SK-N-MC (cell line): ENCODE data around the gene TCF3.
"Not testable (repeated sequence)": the region's sequence is repeated elsewhere in the genome, so short reads cannot be mapped to it uniquely, and the experiment has no call there.

Experiments
- DNase-seq: peaks from one replicate; pipeline ENCODE4 v3.0.0-alpha.2; 2011; ENCODE audit warnings: low read depth, low spot score
- H3K27ac ChIP-seq: fragments of 200-600 bp; sonication (generic); 2 replicates; pipeline ENCODE4 v1.5.1; 2016; ENCODE audit warnings: mixed run types
- H3K36me3 ChIP-seq: fragments of 200-600 bp; sonication (generic); 2 replicates; pipeline ENCODE4 v1.6.1; 2017; ENCODE audit warnings: antibody characterized with exemption, low read length, mixed read lengths; ENCODE audit not compliant: insufficient read depth
- H3K4me3 ChIP-seq: fragments of 200-600 bp; sonication (generic); 2 replicates; pipeline ENCODE4 v1.5.1; 2016
- H3K9ac ChIP-seq: fragments of 200-600 bp; sonication (generic); 2 replicates; pipeline ENCODE4 v1.8.0; 2017; ENCODE audit warnings: mixed run types, mixed read lengths; ENCODE audit not compliant: insufficient read length
- H3K9me3 ChIP-seq: fragments of 200-600 bp; sonication (generic); 2 replicates; pipeline ENCODE4 v1.6.1; 2017; ENCODE audit warnings: low read depth, mild to moderate bottlenecking, antibody characterized with exemption, low read length, moderate library complexity, mixed read lengths
- EZH2 ChIP-seq: fragments of 200-600 bp; sonication (generic); IDR thresholded peaks from one replicate; pipeline ENCODE4 v1.6.1; 2017; ENCODE audit warnings: antibody characterized with exemption
- FOXP2 ChIP-seq: optimal IDR thresholded peaks from 2 replicates; pipeline ENCODE3; 2011; ENCODE audit warnings: mild to moderate bottlenecking, moderate library complexity; ENCODE audit not compliant: insufficient read depth; ENCODE audit errors: extremely low read length, control extremely low read depth
- POLR2AphosphoS5 ChIP-seq: IDR thresholded peaks from 2 replicates; pipeline ENCODE4 v1.6.1; 2012; ENCODE audit warnings: mild to moderate bottlenecking, low read depth, low read length, borderline replicate concordance

TCF3 gene

DNA sequence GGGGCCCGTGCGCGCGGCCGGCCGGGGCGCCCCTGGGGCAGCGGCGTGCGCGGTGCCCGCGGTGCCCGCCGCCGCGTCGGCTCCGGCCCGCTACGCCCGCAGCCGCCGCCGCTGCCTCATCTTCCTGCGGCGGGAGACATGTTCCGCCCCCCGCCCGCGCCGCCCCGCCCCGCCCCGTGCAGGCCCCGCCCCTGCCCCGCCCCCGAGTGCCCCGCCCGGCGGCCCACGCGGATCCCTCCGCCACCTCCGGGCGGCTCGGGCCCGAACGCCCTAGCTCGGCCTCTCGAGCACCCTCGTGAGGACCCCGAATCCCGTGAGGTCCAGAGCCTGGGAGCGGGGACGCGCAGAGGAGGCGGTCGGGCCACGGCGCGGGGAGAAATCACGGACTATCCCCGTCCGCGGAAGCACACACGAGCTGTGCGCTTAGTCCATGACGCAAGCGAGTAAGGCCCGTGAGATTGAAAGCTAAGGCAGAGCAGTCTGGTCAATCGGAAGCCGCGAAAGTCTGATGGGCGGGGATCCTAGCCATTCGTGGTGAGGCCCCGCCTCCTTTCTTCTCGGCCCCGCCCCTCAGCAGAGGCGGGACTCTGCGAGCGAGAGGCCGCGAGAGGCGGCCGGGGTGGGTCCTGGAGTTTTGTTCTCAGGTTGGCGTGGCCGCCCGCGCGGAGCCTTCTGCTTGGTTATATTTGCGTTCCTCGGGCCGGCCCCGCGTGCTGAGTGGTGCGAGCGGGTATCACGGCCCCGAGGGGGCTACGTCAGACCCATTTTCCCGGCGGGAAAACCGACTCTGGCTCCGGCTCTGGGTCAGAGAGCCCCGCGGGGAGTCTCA is at the start of gene TCF3:
Gene TCF3, minus strand, starts transcription at position 145 of the 829 bp plus-strand sequence. CDS start 2,367 bp downstream, outside the sequence.
- TF ChIP-seq FOXP2 (no peak), EZH2 (no peak), POLR2AphosphoS5 (peak; percentile 35; the same call in 1 of the 2 replicates)
- Histone ChIP-seq H3K27ac (peak within 1 kb of the TSS; percentile 99), H3K9ac (peak within 1 kb of the TSS; percentile 99), H3K36me3 (peaks cover 26% of the 10 kb centered on the region), H3K9me3 (no peaks in the 10 kb centered on the region), H3K4me3 (peak within 1 kb of the TSS; percentile 90)
- peak; percentile 98 for DNase-seq

DNA sequence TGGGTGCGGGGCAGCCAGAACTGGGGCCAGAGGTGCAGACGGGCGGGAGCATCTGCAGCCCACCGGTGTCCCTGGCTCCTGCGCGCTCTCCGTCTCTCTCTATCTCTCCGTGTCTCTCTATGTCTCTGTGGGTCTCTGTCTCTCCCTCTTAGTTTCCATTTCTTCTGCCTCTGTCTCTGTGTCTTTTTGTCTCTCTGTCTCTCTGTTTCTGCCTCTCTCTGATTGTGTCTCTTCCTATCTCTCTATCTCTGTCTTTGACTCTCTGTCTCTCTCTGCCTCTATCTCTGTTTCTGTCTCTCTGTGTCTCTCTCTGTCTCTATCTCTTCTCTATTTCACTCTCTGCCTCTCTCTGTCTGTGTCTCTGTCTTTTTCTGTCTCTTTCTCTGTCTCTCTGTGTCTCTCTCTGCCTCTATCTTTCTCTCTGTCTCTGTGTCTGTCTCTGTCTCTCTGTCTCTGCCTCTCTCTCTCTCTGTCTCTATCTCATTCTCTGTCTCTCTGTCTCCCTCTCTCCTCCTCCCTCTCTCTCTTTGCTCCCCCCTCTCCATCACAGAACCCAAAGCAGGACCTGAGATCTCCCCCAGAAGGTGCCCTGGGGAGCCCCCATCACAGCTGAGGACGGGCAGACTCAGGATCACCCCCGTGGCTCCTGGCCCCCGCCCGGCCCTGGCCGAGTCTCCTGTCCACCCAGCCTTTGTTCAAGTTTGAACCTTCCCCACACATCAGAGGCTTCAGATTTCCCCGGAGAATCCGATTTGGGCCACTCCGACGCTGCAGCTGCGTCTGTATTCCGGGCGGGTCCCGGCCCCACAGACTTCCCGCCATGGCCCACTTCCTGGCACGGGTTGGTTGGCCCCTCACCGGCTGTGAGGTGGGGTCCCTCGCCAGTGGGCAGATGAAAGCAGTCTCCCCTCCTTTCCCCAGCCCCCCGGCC is 48.6 kb upstream of the TCF3 start:
- Histone ChIP-seq H3K9me3 (no peaks in the 10 kb centered on the region), H3K36me3 (no peaks in the 10 kb centered on the region), H3K27ac (no peak overlapping the region), H3K4me3 (no peak overlapping the region), H3K9ac (no peak overlapping the region)
- TF ChIP-seq POLR2AphosphoS5 (no peak), EZH2 (no peak), FOXP2 (no peak)
- DNase-seq, result no peak

DNA sequence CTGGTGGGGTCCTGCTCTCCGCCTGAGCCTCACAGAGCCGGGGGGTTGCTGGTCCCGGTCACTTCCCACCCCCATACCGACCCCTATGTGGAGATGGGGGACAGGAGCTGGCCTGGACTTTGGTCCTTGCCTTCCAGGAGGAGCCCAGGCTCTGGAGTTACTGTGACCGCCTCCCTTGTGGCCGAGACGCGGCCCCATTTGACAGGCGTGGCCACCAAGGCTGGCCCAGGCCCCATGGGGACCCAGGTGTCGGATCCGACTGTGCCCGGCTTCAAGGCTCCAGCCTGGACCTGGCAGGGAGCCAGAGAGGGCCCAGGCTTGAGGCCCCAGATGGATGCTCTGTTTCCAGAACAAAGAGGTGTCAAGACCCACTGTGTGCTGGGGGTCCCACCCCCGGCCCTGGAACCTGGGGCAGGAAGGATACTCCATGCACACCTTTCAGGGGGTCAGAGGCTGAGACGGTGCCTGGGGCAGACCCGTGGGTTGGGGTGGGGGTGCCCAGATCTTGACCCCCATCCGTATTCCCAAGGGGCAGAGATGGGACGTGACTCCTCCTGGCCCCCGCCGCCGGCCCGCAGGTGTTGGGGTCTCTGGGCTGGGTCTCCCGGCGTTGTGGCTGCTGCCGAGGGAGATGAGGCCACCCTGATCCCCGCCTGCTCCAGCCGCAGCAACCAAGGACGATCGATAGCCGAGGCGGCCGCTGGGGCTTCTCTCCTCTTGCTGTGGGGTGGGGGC is 47.8 kb upstream of the TCF3 start:
- TF ChIP-seq EZH2, result no peak
- no peak for TF ChIP-seq POLR2AphosphoS5
- H3K4me3 ChIP-seq, result no peak overlapping the region
- no peak overlapping the region for H3K9ac ChIP-seq

DNA sequence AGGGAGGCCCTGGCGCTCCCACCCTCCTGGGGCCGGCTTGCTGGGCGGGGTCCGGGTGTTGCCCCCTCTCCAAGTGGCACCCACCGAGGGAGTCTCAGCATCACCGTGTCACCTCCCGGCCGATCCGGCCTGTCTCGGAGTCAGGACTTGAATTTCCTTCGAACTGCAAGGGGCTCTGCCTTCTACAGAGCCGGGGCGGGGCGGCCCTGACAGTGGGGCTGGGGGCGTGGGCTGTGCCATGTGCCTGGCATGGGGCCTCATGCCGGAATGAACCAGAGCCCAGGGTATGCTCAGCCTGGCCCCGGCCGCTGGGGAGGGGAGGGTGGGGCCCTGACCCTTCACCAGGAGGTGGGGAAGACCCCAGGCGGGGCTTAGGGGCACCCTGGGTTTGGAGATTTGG is 47.0 kb upstream of the TCF3 start:
- DNase-seq, result no peak
- TF ChIP-seq POLR2AphosphoS5 (no peak), EZH2 (no peak), FOXP2 (no peak)
- Histone ChIP-seq H3K27ac (no peak overlapping the region), H3K36me3 (no peaks in the 10 kb centered on the region), H3K4me3 (no peak overlapping the region), H3K9me3 (no peaks in the 10 kb centered on the region), H3K9ac (no peak overlapping the region)

More for the DNA sequence above, 47.8 kb upstream of the TCF3 start:
- Histone ChIP-seq H3K27ac (no peak overlapping the region), H3K36me3 (no peaks in the 10 kb centered on the region), H3K9me3 (no peaks in the 10 kb centered on the region)
- DNase-seq, result no peak

DNA sequence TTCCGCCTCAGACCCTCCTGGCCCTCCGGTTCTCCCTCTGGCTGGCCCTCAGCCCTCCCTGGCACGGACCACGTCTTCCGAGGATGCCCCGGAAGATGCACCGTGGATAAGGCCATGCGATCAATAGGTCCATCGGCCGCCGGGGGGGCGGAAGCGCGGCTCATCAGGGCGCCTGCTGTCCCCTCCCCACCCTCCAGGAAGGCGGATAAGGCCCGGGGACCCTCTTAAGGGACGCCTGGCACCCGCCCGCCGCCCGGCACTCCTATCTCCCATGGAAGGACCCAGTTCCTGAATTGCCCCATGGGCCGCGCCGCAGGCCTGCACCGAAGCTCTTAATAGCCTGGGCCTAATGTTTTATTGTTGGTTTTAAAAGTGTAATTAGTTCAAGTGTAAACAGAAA is 46.2 kb upstream of the TCF3 start:
- TF ChIP-seq EZH2, result no peak
- no peak for TF ChIP-seq FOXP2
- H3K4me3 ChIP-seq, result no peak overlapping the region
- H3K36me3 ChIP-seq, result no peaks in the 10 kb centered on the region
- DNase-seq, result no peak
- no peaks in the 10 kb centered on the region for H3K9me3 ChIP-seq
- no peak overlapping the region for H3K27ac ChIP-seq
- H3K9ac ChIP-seq, result no peak overlapping the region

DNA sequence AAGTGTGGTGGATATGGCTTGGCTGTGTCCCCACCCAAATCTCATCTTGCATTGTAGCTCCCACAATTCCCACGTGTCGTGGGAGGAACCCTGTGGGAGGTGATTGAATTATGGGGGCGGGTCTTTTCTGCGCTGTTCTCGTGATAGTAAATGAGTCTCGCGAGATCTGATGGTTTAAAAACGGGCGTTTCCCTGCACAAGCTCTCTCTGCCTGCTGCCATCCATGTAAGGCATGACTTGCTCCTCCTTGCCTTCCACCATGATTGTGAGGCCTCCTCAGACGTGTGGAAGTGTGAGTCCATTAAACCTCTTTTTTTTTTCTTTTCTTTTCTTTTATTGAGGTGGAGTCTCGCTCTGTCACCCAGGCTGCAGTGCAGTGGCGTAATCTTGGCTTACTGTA is 43.1 kb upstream of the TCF3 start:
- H3K27ac ChIP-seq, H3K9ac ChIP-seq, DNase-seq, H3K36me3 ChIP-seq, H3K9me3 ChIP-seq, H3K4me3 ChIP-seq: not testable (repeated sequence)

DNA sequence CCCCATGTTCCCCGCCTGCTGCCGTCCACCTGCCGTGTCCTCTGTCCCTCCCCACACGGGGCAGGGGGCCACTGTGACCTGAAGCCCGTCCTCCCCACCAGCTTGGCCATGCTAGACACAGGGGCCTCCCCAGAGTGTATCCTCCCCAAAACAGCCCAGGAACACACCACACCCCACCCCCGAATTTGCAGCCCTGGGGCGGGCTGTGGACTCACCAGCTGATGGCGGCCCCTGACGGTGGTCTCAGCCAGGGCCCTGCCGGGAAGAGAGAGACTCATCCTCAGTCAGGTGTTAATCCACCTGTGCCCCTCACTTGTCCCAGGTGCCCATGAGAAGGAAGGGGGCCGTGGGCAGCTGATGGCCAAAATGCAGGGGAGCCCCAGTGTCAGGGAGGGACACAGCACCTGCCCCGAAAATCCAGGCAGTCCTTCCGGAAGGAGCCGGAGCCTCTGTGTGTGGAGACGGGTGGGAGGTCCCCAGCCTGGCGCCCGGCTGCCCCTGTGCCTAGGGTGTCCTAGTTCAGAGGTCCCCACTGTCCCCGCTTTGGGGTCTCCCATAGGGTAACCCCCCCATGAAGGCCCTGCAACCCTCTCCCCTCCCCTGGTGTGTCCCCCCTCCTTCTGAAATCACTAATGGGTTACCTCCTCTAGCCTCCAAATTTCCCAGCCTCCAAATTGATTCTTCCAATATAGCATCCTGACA is 39.3 kb upstream of the TCF3 start:
- TF ChIP-seq EZH2, result no peak
- no peak for TF ChIP-seq FOXP2
- no peak for TF ChIP-seq POLR2AphosphoS5
- DNase-seq, result no peak

DNA sequence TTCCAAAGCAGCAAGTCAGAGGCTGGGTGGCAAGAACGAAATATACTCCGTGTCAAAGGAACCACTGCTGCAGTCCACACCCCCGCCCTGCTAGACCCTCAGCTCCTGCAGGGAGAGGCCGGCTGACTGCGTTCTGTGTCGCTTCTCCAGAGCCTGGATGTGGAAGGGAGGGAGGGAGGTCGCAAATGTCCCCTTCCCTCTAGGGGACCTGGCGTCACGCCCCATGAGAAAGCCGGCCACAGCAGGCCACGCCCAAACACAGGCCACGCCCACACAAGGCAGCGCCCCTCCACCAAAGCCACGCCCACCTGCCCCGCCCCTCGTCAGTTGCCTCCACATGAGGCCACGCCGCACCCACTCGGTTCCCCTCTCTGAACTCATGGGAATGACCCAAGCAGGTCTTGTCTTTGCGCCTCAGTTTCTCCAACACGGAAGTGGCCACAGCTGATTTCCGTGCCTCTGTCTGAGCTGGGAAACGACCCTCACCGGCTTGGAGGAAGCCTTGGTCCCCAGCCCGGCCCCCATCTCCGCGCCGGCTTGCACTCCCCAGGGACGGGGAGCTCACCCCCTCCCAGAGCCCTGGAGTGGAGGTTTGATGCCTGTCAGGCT is 38.4 kb upstream of the TCF3 start:
- Histone ChIP-seq H3K9me3 (no peaks in the 10 kb centered on the region), H3K36me3 (no peaks in the 10 kb centered on the region), H3K27ac (no peak overlapping the region), H3K4me3 (peak overlapping the region; percentile 26), H3K9ac (no peak overlapping the region)
- no peak for TF ChIP-seq POLR2AphosphoS5
- TF ChIP-seq EZH2, result no peak
- TF ChIP-seq FOXP2, result no peak
- no peak for DNase-seq

More for the DNA sequence above, 39.3 kb upstream of the TCF3 start:
- no peak overlapping the region for H3K4me3 ChIP-seq
- H3K27ac ChIP-seq, result no peak overlapping the region
- H3K9ac ChIP-seq, result no peak overlapping the region
- no peaks in the 10 kb centered on the region for H3K36me3 ChIP-seq
- H3K9me3 ChIP-seq, result no peaks in the 10 kb centered on the region

DNA sequence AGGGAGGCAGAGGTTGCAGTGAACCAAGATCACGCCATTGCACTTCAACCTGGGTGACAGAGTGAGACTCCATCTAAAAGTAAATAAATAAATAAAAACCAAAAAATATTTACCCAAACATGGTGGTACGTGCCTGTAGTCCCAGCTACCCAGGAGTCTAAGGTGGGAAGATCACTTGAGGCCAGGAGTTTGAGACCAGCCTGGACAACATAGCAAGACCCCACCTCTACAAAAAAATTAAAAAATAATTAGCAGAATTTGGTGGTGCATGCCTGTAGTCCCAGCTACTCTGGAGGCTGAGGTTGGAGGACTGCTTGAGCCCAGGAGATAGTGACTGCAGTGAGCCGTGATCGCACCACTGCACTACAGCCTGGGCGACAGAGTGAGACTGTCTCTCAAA is 33.4 kb upstream of the TCF3 start:
- not testable (repeated sequence) for H3K27ac ChIP-seq, H3K9me3 ChIP-seq, DNase-seq, H3K4me3 ChIP-seq, H3K9ac ChIP-seq, H3K36me3 ChIP-seq
